ENCODE results near the gene SORCS1.

DNA sequence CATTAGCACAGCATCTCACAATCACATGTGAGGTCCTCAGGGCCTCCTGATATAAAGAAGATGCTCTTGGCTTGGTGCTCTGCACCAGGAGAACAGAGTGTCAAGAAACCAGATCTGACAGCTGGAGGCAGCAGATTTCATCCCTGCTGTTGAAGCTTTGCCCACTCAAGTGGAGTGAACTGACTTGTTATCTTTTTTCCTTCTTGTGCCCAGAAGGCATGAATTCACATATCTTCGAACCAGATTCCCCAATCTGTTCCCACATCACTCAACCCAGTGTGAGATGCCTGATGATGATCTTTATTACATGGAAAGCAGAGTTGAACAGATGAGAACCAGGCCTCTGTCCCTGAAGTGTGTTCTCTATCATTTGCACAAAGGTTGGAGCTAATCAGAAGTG, 521.0 kb downstream of the SORCS1 start:
- no peak for TF ChIP-seq POLR2A (IDR thresholded peaks at IDR 0.05)
- TF ChIP-seq, protein P1, sequence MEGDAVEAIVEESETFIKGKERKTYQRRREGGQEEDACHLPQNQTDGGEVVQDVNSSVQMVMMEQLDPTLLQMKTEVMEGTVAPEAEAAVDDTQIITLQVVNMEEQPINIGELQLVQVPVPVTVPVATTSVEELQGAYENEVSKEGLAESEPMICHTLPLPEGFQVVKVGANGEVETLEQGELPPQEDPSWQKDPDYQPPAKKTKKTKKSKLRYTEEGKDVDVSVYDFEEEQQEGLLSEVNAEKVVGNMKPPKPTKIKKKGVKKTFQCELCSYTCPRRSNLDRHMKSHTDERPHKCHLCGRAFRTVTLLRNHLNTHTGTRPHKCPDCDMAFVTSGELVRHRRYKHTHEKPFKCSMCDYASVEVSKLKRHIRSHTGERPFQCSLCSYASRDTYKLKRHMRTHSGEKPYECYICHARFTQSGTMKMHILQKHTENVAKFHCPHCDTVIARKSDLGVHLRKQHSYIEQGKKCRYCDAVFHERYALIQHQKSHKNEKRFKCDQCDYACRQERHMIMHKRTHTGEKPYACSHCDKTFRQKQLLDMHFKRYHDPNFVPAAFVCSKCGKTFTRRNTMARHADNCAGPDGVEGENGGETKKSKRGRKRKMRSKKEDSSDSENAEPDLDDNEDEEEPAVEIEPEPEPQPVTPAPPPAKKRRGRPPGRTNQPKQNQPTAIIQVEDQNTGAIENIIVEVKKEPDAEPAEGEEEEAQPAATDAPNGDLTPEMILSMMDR (IDR thresholded peaks at IDR 0.05): no peak
